AG09309 (cell line): ENCODE results near the gene GCNT4.
A peak's percentile ranks its signal among the peaks of the same experiment; 100 is the strongest.

Experiments
- DNase-seq: peaks from one replicate; pipeline ENCODE4 v3.0.0-alpha.2; 2010; ENCODE audit warnings: low read depth
- H3K4me3 ChIP-seq: 2 replicates; pipeline ENCODE4 v1.5.1; 2011; ENCODE audit warnings: mild to moderate bottlenecking, low read depth, low read length, moderate library complexity; ENCODE audit not compliant: control insufficient read depth
- CTCF ChIP-seq: IDR thresholded peaks from 2 replicates; pipeline ENCODE4 v1.5.1; 2011; ENCODE audit warnings: mild to moderate bottlenecking, low read depth, low read length, inconsistent platforms; ENCODE audit not compliant: insufficient read depth, control insufficient read depth; ENCODE audit errors: missing control alignments

GCNT4 gene

GRCh38 chr5:75051217-75051751 is 1.1 kb downstream of the GCNT4 start:
- peak overlapping the region; percentile 81 for H3K4me3 ChIP-seq
- DNase-seq, result no peak
- TF ChIP-seq CTCF, result no peak

GRCh38 chr5:75050415-75050814 is 1.9 kb downstream of the GCNT4 start:
- no peak for DNase-seq

GRCh38 chr5:75049456-75050351 is 2.7 kb downstream of the GCNT4 start:
- DNase-seq, result no peak
- H3K4me3 ChIP-seq, result no peak overlapping the region
- peak; percentile 80 for TF ChIP-seq CTCF

More at GRCh38 chr5:75050415-75050814, 1.9 kb downstream of the GCNT4 start:
- H3K4me3 ChIP-seq, result no peak overlapping the region
- peak; percentile 31 for TF ChIP-seq CTCF

- peak; percentile 11 for TF ChIP-seq CTCF
- peak; percentile 45 for DNase-seq
- H3K4me3 ChIP-seq, result peak overlapping the region; percentile 13
These were observed 3.9 kb downstream of the GCNT4 start for GRCh38 chr5:75048457-75048953.

DNA sequence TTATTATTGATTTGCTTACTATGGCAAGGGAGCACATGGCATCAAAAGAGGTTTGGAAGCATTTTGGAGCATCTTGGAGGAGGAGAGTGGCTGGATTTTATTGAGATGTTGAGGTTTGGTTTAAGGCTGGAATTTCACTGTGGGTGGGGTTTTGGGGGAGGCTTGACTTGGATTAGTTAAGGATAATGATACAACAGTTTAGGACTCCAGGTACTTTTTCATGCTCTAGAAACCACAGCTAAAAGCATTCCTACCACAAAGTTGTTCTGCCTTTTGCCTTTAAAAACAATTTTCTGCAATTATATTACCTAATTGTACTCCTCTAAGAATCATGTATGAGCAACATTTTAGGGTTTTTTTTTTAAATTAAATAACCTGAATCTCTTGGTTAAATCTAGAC is 5.0 kb downstream of the GCNT4 start:
- no peak for DNase-seq
- H3K4me3 ChIP-seq, result no peak overlapping the region
- no peak for TF ChIP-seq CTCF

- DNase-seq, result no peak
- H3K4me3 ChIP-seq, result no peak overlapping the region
- TF ChIP-seq CTCF, result no peak
These were observed 5.8 kb downstream of the GCNT4 start for GRCh38 chr5:75046366-75047142.
